Endodermal cell (in vitro differentiated cells): ENCODE measurements around the gene LRBA. TPM values are rescaled to one million over a fixed set of nuclear protein-coding genes. Genes with fewer than 3 reads are reported as not detected.

Source experiments
- DNase-seq: peaks from one replicate; pipeline ENCODE4 v3.0.0-alpha.2; 2017
- H3K27ac ChIP-seq: 2 replicates; pipeline ENCODE4 v1.5.1; 2013; ENCODE audit warnings: mild to moderate bottlenecking, low read depth, low read length, moderate library complexity
- H3K27me3 ChIP-seq: 2 replicates; pipeline ENCODE4 v1.6.1; 2013; ENCODE audit warnings: mild to moderate bottlenecking, low read length, moderate library complexity; ENCODE audit not compliant: insufficient read depth, control insufficient read depth, poor library complexity, severe bottlenecking
- H3K36me3 ChIP-seq: 2 replicates; pipeline ENCODE4 v1.7.0; 2013; ENCODE audit warnings: mild to moderate bottlenecking, low read length, moderate library complexity; ENCODE audit not compliant: control insufficient read depth, insufficient read depth
- H3K4me1 ChIP-seq: one replicate; pipeline ENCODE4 v1.7.0; 2013; ENCODE audit warnings: low read length; ENCODE audit not compliant: control insufficient read depth, insufficient read depth
- H3K4me3 ChIP-seq: 2 replicates; pipeline ENCODE4 v1.5.1; 2013; ENCODE audit warnings: mild to moderate bottlenecking, low read length, moderate library complexity
- H3K9ac ChIP-seq: 2 replicates; pipeline ENCODE4 v1.6.1; 2013; ENCODE audit warnings: mild to moderate bottlenecking, low read length, moderate library complexity; ENCODE audit not compliant: poor library complexity, severe bottlenecking; ENCODE audit errors: extremely low read depth
- H3K9me3 ChIP-seq: 2 replicates; pipeline ENCODE4 v1.6.1; 2013; ENCODE audit warnings: mild to moderate bottlenecking, low read length, moderate library complexity; ENCODE audit not compliant: control insufficient read depth
- H3K27ac Mint-ChIP-seq: 2 replicates; pipeline ENCODE4 v1.8.0; 2020; ENCODE audit warnings: mixed read lengths
- H3K27me3 Mint-ChIP-seq: 2 replicates; pipeline ENCODE4 v1.8.0; 2021; ENCODE audit warnings: mild to moderate bottlenecking, mixed read lengths; ENCODE audit not compliant: insufficient read depth
- H3K36me3 Mint-ChIP-seq: 2 replicates; pipeline ENCODE4 v1.8.0; 2020; ENCODE audit warnings: low read depth, mixed read lengths
- H3K4me1 Mint-ChIP-seq: 2 replicates; pipeline ENCODE4 v1.8.0; 2020; ENCODE audit warnings: mixed read lengths
- H3K4me3 Mint-ChIP-seq: 2 replicates; pipeline ENCODE4 v1.8.0; 2020; ENCODE audit warnings: mild to moderate bottlenecking, moderate library complexity, mixed read lengths
- H3K9me3 Mint-ChIP-seq: 2 replicates; pipeline ENCODE4 v1.8.0; 2020; ENCODE audit warnings: mild to moderate bottlenecking, mixed read lengths
- CTCF ChIP-seq: fragments of 200-600 bp; sonication (generic); conservative IDR thresholded peaks from 2 replicates; pipeline ENCODE4 v1.5.0; 2021; ENCODE audit warnings: antibody characterized with exemption, mild to moderate bottlenecking
- WGBS, 2 experiments: methylation state at CpG; one replicate each; pipeline versions ENCODE4 v1.1.5 to v1.1.7; 2013; ENCODE audit warnings: missing lambda C conversion rate in 2 of 2, mixed read lengths in 1 of 2; ENCODE audit not compliant: insufficient coverage in 1 of 2, insufficient read length in 1 of 2; 5-methylcytosine and 5-hydroxymethylcytosine counted together
- total RNA-seq, 2 donors: library from RNA; stranded (reverse); fragmentation: NEBNext Ultra II Directional in 1 of 2; extraction: Animal tissue kit (Norgen Biotek cat#: 25700) in 1 of 2; gene quantifications; 2 replicates in 1 of 2; 3 replicates in 1 of 2; pipeline ENCODE4 v1.2.1, GENCODE V29; 2021

The LRBA gene
- total RNA-seq, 2 donors from 2014 or later = 77.3 to 95.9 TPM

GRCh38 chr4:150814873-150815272, 200.2 kb downstream of the LRBA start:
- Histone ChIP-seq H3K9me3 (peaks cover 9% of the 10 kb centered on the region), H3K27me3 (no peaks in the 10 kb centered on the region), H3K4me3 (no peak overlapping the region), H3K4me1 (no peaks in the 10 kb centered on the region), H3K27ac (no peak overlapping the region), H3K9ac (no peak overlapping the region), H3K36me3 (peaks cover 6% of the 10 kb centered on the region)
- H3K36me3 Mint-ChIP-seq = peaks cover 8% of the 10 kb centered on the region
- no peak overlapping the region for H3K4me3 Mint-ChIP-seq
- no peak overlapping the region for H3K27ac Mint-ChIP-seq
- no CpG with 5 or more reads among the region's 1 CpG for WGBS, 2 experiments
- H3K4me1 Mint-ChIP-seq = peaks cover 5% of the 10 kb centered on the region
- H3K27me3 Mint-ChIP-seq = no peaks in the 10 kb centered on the region
- DNase-seq = no peak
- peaks cover 3% of the 10 kb centered on the region for H3K9me3 Mint-ChIP-seq
- peak; percentile 53 for TF ChIP-seq CTCF

GRCh38 chr4:150805183-150806025, 209.7 kb downstream of the LRBA start:
- H3K9me3 Mint-ChIP-seq = no peaks in the 10 kb centered on the region
- Histone ChIP-seq H3K9me3 (no peaks in the 10 kb centered on the region), H3K36me3 (peaks cover 32% of the 10 kb centered on the region), H3K27me3 (no peaks in the 10 kb centered on the region), H3K4me1 (no peaks in the 10 kb centered on the region), H3K27ac (no peak overlapping the region), H3K9ac (no peak overlapping the region), H3K4me3 (no peak overlapping the region)
- no peak for TF ChIP-seq CTCF
- no peak overlapping the region for H3K27ac Mint-ChIP-seq
- H3K36me3 Mint-ChIP-seq = peaks cover 10% of the 10 kb centered on the region
- H3K4me1 Mint-ChIP-seq = no peaks in the 10 kb centered on the region
- WGBS, 2 experiments = 75 to 99% methylated on average over 1 of the region's 3 CpGs
- no peak for DNase-seq
- no peaks in the 10 kb centered on the region for H3K27me3 Mint-ChIP-seq
- H3K4me3 Mint-ChIP-seq = no peak overlapping the region

GRCh38 chr4:150801833-150802232, 213.3 kb downstream of the LRBA start:
- no peak for TF ChIP-seq CTCF
- peaks cover 6% of the 10 kb centered on the region for H3K36me3 Mint-ChIP-seq
- peaks cover 29% of the 10 kb centered on the region for H3K36me3 ChIP-seq
- no peak overlapping the region for H3K27ac Mint-ChIP-seq
- H3K4me1 Mint-ChIP-seq = no peaks in the 10 kb centered on the region
- H3K4me3 ChIP-seq = no peak overlapping the region
- no peaks in the 10 kb centered on the region for H3K9me3 ChIP-seq
- no peak overlapping the region for H3K4me3 Mint-ChIP-seq
- no peaks in the 10 kb centered on the region for H3K4me1 ChIP-seq
- WGBS, 2 experiments = 97 to 100% methylated on average over 1 to 3 of the region's 4 CpGs
- H3K27me3 Mint-ChIP-seq = no peaks in the 10 kb centered on the region
- H3K9me3 Mint-ChIP-seq = no peaks in the 10 kb centered on the region
- no peaks in the 10 kb centered on the region for H3K27me3 ChIP-seq
- no peak for DNase-seq
- no peak overlapping the region for H3K27ac ChIP-seq
- H3K9ac ChIP-seq = no peak overlapping the region
